NCI-H1092 treated with DMSO at 0.1 percent for 48 hours (cell line): ENCODE results near the gene SPARC.
A peak's percentile ranks its signal among the peaks of the same experiment; 100 is the strongest.

Source experiments
- DNase-seq: peaks from one replicate; lab custom pipeline; 2025; lab: John Stamatoyannopoulos, UW

The SPARC gene

GRCh38 chr5:151659001-151659754, 27.5 kb downstream of the SPARC start:
- DNase-seq: peak; percentile 35

- DNase-seq: no peak
Observed at GRCh38 chr5:151657114-151657513, 29.6 kb downstream of the SPARC start.

- no peak for DNase-seq
Observed at GRCh38 chr5:151656311-151656710, 30.4 kb downstream of the SPARC start.

- DNase-seq: peak; percentile 47
Observed at GRCh38 chr5:151651997-151652645, 34.6 kb downstream of the SPARC start.

GRCh38 chr5:151648988-151649387, 37.7 kb downstream of the SPARC start:
- DNase-seq: no peak

GRCh38 chr5:151648089-151648488, 38.6 kb downstream of the SPARC start:
- no peak for DNase-seq

GRCh38 chr5:151647320-151647861, 39.3 kb downstream of the SPARC start:
- no peak for DNase-seq

- DNase-seq: no peak
Observed at GRCh38 chr5:151646334-151646733, 40.4 kb downstream of the SPARC start.

- DNase-seq: no peak
Observed at GRCh38 chr5:151643388-151643787, 43.3 kb downstream of the SPARC start.

- DNase-seq: no peak
Observed at GRCh38 chr5:151642472-151643140, 44.1 kb downstream of the SPARC start.

- no peak for DNase-seq
Observed at GRCh38 chr5:151638619-151639018, 48.1 kb downstream of the SPARC start.

- no peak for DNase-seq
Observed at GRCh38 chr5:151637676-151638075, 49.0 kb downstream of the SPARC start.

- no peak for DNase-seq
Observed at GRCh38 chr5:151633892-151634291, 52.8 kb downstream of the SPARC start.

- no peak for DNase-seq
Observed at GRCh38 chr5:151632941-151633340, 53.8 kb downstream of the SPARC start.

GRCh38 chr5:151632524-151632923, 54.2 kb downstream of the SPARC start:
- DNase-seq: no peak

GRCh38 chr5:151631941-151632340, 54.8 kb downstream of the SPARC start:
- no peak for DNase-seq

GRCh38 chr5:151630088-151630487, 56.6 kb downstream of the SPARC start:
- no peak for DNase-seq

- DNase-seq: no peak
Observed at GRCh38 chr5:151628112-151628823, 58.4 kb downstream of the SPARC start.

- DNase-seq: no peak
Observed at GRCh38 chr5:151627650-151628049, 59.1 kb downstream of the SPARC start.

- DNase-seq: no peak
Observed at GRCh38 chr5:151625285-151625684, 61.4 kb downstream of the SPARC start.

- no peak for DNase-seq
Observed at GRCh38 chr5:151624476-151624875, 62.2 kb downstream of the SPARC start.
